Omental fat pad (tissue), 4 donors: Measurements from ENCODE around the gene OSGEPL1. TPM values are rescaled to one million over a fixed set of nuclear protein-coding genes. Genes with fewer than 3 reads are reported as not detected.
A peak's percentile ranks its signal among the peaks of the same experiment; 100 is the strongest.

Source experiments
- ATAC-seq: fragments of 150-250 bp; one replicate; pipeline ENCODE4 v1.9.1; 2016; ENCODE audit warnings: mild to moderate bottlenecking, moderate library complexity; ENCODE audit not compliant: low FRiP score
- DNase-seq: peaks from one replicate; pipeline ENCODE4 v3.0.0-alpha.2; 2019; ENCODE audit warnings: low spot score
- CTCF ChIP-seq, 3 donors: fragments of 450-650 bp; IDR thresholded peaks; one replicate each; pipeline ENCODE4 v1.5.1; 2016 to 2017; ENCODE audit warnings: antibody characterized with exemption in 3 of 3, mild to moderate bottlenecking in 3 of 3, moderate library complexity in 2 of 3
- total RNA-seq, 4 donors: library from RNA; depleted of rRNA; stranded (reverse); fragments of >200 nt; gene quantifications; one replicate each; pipeline ENCODE4 v1.1.0, GENCODE V29; 2016

OSGEPL1 gene
- total RNA-seq, result 1 to 10 TPM; 1.3 to 9.6 (median 4.9) TPM

- ATAC-seq (peak; percentile 95), DNase-seq (peak; percentile 68)
- TF ChIP-seq CTCF (IDR thresholded peaks at IDR 0.05), result no peak
Measured at GRCh38 chr2:189762551-189763298, at the start of gene OSGEPL1. OSGEPL1 (minus strand) TSS chr2:189762792; CDS start chr2:189761640, 1,152 bp downstream.

GRCh38 chr2:189803431-189803830 lies 40.8 kb upstream of the OSGEPL1 start:
- TF ChIP-seq CTCF (IDR thresholded peaks at IDR 0.05), result no peak
- DNase-seq (no peak), ATAC-seq (no peak)

- DNase-seq (no peak), ATAC-seq (no peak)
- TF ChIP-seq CTCF (IDR thresholded peaks at IDR 0.05), result no peak
Measured at GRCh38 chr2:189802396-189802912, 39.9 kb upstream of the OSGEPL1 start.

- no peak for TF ChIP-seq CTCF (IDR thresholded peaks at IDR 0.05)
- DNase-seq, result no peak
- no peak for ATAC-seq
Measured at GRCh38 chr2:189799531-189799930, 36.9 kb upstream of the OSGEPL1 start.

- DNase-seq, result no peak
- ATAC-seq, result no peak
- no peak for TF ChIP-seq CTCF (IDR thresholded peaks at IDR 0.05)
Measured at GRCh38 chr2:189799030-189799331, 36.4 kb upstream of the OSGEPL1 start.

- TF ChIP-seq CTCF (IDR thresholded peaks at IDR 0.05), result no peak
- ATAC-seq (no peak), DNase-seq (no peak)
Measured at GRCh38 chr2:189798312-189799029, 35.9 kb upstream of the OSGEPL1 start.
